Measurements from ENCODE around the gene GLTPD2.
"Not testable (repeated sequence)": the region's sequence is repeated elsewhere in the genome, so short reads cannot be mapped to it uniquely, and the experiment has no call there.

Gene GLTPD2

DNA sequence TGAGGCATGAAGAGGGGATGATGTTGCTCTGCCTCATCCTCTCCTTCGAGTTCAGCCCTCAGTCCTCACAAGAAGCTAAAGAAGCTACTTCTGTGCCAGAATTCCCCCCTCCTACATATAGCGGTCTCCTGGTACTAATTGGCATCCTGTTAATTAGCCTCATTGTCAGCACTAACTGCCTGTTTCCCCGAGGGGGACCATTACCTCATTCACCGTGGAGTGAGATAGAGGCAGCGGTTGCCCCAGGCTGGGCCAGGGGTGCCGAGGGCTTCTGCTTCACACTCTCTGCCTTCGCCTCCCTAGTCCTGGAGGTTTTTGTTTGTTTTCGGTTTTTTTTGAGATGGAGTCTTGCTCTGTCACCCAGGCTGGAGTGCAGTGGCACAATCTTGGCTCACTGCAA lies 38.6 kb downstream of the GLTPD2 start:
- TF ChIP-seq, protein P1, sequence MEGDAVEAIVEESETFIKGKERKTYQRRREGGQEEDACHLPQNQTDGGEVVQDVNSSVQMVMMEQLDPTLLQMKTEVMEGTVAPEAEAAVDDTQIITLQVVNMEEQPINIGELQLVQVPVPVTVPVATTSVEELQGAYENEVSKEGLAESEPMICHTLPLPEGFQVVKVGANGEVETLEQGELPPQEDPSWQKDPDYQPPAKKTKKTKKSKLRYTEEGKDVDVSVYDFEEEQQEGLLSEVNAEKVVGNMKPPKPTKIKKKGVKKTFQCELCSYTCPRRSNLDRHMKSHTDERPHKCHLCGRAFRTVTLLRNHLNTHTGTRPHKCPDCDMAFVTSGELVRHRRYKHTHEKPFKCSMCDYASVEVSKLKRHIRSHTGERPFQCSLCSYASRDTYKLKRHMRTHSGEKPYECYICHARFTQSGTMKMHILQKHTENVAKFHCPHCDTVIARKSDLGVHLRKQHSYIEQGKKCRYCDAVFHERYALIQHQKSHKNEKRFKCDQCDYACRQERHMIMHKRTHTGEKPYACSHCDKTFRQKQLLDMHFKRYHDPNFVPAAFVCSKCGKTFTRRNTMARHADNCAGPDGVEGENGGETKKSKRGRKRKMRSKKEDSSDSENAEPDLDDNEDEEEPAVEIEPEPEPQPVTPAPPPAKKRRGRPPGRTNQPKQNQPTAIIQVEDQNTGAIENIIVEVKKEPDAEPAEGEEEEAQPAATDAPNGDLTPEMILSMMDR (IDR thresholded peaks at IDR 0.05; ENCODE audit: low read depth, low read length, missing control alignments), result no peak
- no peak for DNase-seq (ENCODE audit: extremely low read depth, low read depth)
- no peak overlapping the region for H3K4me3 ChIP-seq (replicated peaks; ENCODE audit: low read depth, low read length)

DNA sequence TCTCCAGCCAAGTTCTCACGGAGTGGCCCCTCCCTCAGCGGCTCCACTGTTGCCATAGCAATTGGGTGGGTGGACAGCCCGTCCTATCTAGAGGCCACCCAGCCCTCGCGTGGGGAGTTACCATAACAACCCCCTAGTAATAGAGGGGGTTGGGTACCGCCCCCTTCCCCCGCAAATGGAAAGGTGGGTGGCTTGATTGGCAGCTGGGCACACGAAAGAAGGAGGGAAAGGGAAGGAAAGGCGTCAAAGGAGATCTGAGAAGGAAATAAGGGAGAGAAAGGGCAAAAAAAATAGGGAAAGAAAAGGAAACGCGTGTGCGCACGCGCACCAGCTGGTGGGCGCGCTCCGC lies 44.0 kb downstream of the GLTPD2 start:
- DNase-seq (ENCODE audit: extremely low read depth, low read depth), result not testable (repeated sequence)
- H3K4me3 ChIP-seq (replicated peaks; ENCODE audit: low read depth, low read length), result peak overlapping the region; percentile 85

DNA sequence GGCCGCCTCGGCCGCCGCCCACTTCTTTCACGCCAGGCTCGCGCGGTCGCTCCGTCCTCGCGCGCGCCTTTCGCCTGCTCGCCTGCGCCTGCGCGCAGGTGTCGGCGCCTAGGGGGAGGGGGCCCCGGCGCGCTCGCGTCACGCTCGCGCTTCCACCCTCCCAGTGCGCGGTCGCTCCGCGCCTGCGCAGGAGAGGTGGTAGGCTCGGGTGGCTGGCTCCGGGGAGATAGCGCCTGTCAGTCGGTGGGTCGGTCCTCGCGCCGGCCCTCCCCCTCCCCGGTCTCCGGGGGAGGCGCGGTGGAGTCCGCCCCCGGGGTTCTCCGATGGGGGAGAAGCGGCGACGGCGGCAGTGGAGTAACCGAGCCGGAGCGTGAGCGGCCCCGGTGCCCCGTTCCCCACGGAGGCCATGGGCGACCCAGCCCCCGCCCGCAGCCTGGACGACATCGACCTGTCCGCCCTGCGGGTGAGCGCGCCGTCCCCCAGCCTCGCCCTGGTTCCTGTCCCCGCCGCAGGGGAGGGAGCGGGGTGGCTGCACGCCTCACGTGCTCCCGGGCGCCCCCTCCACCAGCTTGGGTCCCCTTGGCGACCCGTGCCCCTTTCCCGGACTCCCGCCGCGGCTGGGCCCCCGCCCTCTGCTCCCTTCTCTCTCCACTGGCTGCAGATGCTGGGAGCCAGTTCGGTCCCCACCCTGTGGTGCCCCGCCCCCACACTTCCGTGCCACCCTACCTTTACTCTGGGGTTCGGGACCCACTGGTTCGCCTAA lies 44.6 kb downstream of the GLTPD2 start, which contains the start of gene MINK1:
Gene MINK1, plus strand, starts transcription at position 163 of the 763 bp plus-strand sequence. Its CDS starts 244 bp downstream, at position 407.
- peak; percentile 69 for DNase-seq (ENCODE audit: extremely low read depth, low read depth)
- peak within 1 kb of the TSS; percentile 85 for H3K4me3 ChIP-seq (replicated peaks; ENCODE audit: low read depth, low read length)
- TF ChIP-seq, protein P1 (IDR thresholded peaks at IDR 0.05; ENCODE audit: low read depth, low read length, missing control alignments), result no peak

DNA sequence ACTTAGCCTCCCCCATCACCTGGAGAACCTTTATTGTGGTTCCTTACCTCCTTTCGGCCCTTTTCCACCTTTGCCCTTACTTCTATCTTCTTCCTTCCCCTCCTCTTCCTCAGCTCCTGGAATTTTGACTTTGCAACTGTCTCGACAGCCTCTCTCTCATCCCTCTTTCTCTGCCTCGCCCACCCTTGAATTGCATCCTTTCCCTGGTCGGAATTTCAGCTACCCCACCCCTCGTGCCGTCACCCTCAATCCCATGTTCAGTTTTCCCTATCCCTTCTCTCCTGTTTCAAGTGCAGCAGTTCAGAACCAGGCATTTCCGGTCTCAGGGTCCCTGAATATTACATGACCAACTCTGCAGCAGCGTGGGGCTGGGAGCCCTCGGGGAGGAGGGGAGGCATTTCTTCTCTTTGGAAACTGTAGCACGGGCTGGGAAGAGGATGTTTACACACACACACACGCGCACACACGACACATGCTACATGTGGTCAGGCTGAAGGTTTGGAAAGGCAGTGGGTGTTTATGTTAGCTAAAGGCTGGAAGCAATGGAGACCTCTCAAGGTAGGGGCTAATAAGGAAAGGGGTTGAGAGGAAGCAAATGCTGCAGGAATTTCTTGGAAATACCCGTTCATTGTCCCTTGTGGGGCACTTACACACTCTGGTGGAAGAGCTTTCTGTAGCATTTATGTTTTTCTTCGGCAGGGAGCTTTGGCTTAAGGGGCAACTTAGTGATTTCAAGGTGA lies 45.3 kb downstream of the GLTPD2 start:
- peak overlapping the region; percentile 85 for H3K4me3 ChIP-seq (replicated peaks; ENCODE audit: low read depth, low read length)
- DNase-seq (ENCODE audit: extremely low read depth, low read depth), result peak; percentile 19
- TF ChIP-seq, protein P1 (IDR thresholded peaks at IDR 0.05; ENCODE audit: low read depth, low read length, missing control alignments), result no peak

DNA sequence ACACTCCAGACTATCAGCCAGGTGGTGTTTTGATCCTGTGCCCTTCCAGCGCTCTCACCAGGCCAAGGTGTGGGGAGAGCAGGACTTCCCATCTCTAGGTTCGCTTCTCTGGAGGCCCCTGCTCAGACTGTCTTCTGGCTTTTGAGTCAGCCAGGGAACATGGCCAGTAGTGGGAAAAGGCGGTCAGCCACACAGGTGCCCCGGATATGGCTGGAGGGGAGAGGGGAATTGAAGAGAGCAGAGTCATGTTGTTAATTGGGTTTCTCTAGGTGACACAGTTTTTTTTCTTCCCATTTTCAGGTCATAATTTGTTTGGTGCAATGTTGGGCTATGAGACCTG lies 45.9 kb downstream of the GLTPD2 start:
- no peak for DNase-seq (ENCODE audit: extremely low read depth, low read depth)
- TF ChIP-seq, protein P1 (IDR thresholded peaks at IDR 0.05; ENCODE audit: low read depth, low read length, missing control alignments), result no peak

DNA sequence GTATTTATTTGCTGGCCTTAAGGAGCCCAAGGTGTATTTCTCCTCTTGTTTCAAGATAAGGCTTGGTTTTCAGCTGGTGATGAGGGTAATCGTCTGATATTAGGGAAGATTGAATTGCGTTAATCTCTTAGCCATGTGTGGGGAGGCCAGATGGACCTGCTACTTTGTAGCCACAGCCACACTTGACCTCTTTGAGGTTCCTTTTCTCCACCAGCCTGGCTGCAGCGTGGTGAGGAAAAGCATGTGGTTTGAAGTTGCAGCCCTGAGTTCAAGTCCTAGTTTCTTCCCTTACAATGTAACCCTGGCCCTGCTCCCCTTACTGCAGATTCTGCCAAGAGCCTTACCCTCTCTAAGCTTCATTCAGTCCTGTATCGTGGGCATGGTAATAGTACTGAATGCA lies 47.5 kb downstream of the GLTPD2 start:
- no peak overlapping the region for H3K4me3 ChIP-seq (replicated peaks; ENCODE audit: low read depth, low read length)
- DNase-seq (ENCODE audit: extremely low read depth, low read depth), result no peak
- TF ChIP-seq, protein P1 (IDR thresholded peaks at IDR 0.05; ENCODE audit: low read depth, low read length, missing control alignments), result no peak

More for the DNA sequence above, 45.9 kb downstream of the GLTPD2 start:
- peak overlapping the region; percentile 85 for H3K4me3 ChIP-seq (replicated peaks; ENCODE audit: low read depth, low read length)

DNA sequence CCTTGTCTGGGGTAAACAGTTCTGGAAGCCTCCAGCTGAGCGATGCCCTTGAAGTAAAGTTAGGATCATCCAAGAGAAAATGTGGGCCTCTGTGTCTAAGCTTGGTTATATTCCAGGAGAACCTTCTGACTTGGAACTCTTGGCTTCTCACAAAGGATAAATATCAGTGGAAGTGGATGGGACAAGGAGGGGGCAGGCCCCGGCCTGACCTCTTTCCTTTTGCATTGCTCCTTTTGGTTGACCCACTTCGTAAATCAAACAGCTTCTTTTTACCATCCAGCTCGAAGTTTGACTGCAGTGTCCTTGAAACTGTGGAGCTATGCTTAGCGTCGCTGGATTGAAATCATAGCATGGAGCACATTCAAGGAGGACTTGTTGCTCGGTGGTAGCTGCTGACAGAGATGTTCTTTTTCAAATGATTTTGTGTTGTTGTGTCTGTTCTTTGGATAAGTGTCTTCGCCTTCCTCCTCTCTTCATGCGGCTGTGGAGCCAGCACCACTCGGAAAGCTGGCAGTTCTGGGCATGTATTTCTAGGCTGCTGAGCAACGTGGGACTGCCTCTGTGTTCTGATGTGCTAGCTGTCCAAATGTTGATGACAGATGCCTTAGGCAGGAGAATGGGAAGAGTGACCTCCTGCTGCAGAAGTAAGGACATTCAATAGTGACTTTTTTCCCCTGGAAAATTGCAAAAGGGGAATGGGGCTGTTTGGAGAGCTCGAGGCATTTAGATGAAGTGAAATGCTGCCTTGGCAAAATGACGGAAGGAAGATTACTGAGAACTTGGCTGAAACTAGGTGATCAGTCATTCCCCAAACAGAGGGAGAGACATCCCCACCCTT lies 48.9 kb downstream of the GLTPD2 start:
- H3K4me3 ChIP-seq (replicated peaks; ENCODE audit: low read depth, low read length), result no peak overlapping the region
- no peak for DNase-seq (ENCODE audit: extremely low read depth, low read depth)
- TF ChIP-seq, protein P1 (IDR thresholded peaks at IDR 0.05; ENCODE audit: low read depth, low read length, missing control alignments), result no peak

All from HFF-Myc (cell line).